GM23338 (cell line): ENCODE measurements around the gene MPRIP. TPM values are rescaled to one million over a fixed set of nuclear protein-coding genes. Genes with fewer than 3 reads are reported as not detected.

Experiments
- ATAC-seq: fragments of 200-7000 bp; cut with Tn5 transposase; 3 replicates; pipeline ENCODE4 v1.9.1; 2020
- DNase-seq: peaks from one replicate; pipeline ENCODE4 v3.0.0-alpha.2; 2015; ENCODE audit warnings: low spot score
- H2AFZ ChIP-seq: fragments of 200-600 bp; sonication (generic); 2 replicates; pipeline ENCODE4 v1.8.0; 2016; ENCODE audit warnings: antibody characterized with exemption, mild to moderate bottlenecking, moderate library complexity
- H3F3A ChIP-seq: fragments of 200-600 bp; sonication (generic); replicated peaks from 2 replicates; pipeline ENCODE4 v1.8.0; 2017; ENCODE audit warnings: antibody characterized with exemption, mixed run types, low read depth
- H3K27ac ChIP-seq: fragments of 200-600 bp; sonication (generic); 2 replicates; pipeline ENCODE4 v1.6.1; 2016; ENCODE audit warnings: low read depth
- H3K27me3 ChIP-seq: fragments of 200-600 bp; sonication (generic); 2 replicates; pipeline ENCODE4 v1.8.0; 2016; ENCODE audit warnings: mild to moderate bottlenecking, mixed run types, moderate library complexity; ENCODE audit not compliant: insufficient read depth
- H3K36me3 ChIP-seq: fragments of 200-600 bp; sonication (generic); 2 replicates; pipeline ENCODE4 v1.8.0; 2016; ENCODE audit warnings: mild to moderate bottlenecking; ENCODE audit not compliant: insufficient read depth
- H3K4me1 ChIP-seq: fragments of 200-600 bp; sonication (generic); 2 replicates; pipeline ENCODE4 v1.8.0; 2016; ENCODE audit warnings: mild to moderate bottlenecking, moderate library complexity; ENCODE audit not compliant: insufficient read depth
- H3K4me2 ChIP-seq: fragments of 200-600 bp; sonication (generic); 2 replicates; pipeline ENCODE4 v1.7.1; 2017; ENCODE audit warnings: mixed run types
- H3K4me3 ChIP-seq: fragments of 200-600 bp; sonication (generic); 2 replicates; pipeline ENCODE4 v1.6.1; 2016; ENCODE audit warnings: mixed run types
- H3K79me2 ChIP-seq: fragments of 200-600 bp; sonication (generic); replicated peaks from 2 replicates; pipeline ENCODE4 v1.8.0; 2017; ENCODE audit warnings: mild to moderate bottlenecking; ENCODE audit not compliant: insufficient read depth
- H3K9me2 ChIP-seq: fragments of 200-600 bp; sonication (generic); 2 replicates; pipeline ENCODE4 v1.8.0; 2017; ENCODE audit not compliant: insufficient read depth
- H4K20me1 ChIP-seq: fragments of 200-600 bp; sonication (generic); replicated peaks from 2 replicates; pipeline ENCODE4 v1.8.0; 2017; ENCODE audit warnings: mild to moderate bottlenecking; ENCODE audit not compliant: insufficient read depth
- H3K27ac Mint-ChIP-seq: 2 replicates; pipeline ENCODE4 v1.8.0; 2020; ENCODE audit warnings: inconsistent platforms, mild to moderate bottlenecking, moderate library complexity, mixed read lengths
- H3K27me3 Mint-ChIP-seq: 3 replicates; pipeline ENCODE4 v1.8.0; 2022; ENCODE audit warnings: low read depth, mild to moderate bottlenecking, moderate library complexity, mixed read lengths, inconsistent platforms; ENCODE audit not compliant: insufficient read depth, poor library complexity
- H3K36me3 Mint-ChIP-seq: 3 replicates; pipeline ENCODE4 v1.8.0; 2021; ENCODE audit warnings: low read depth, mild to moderate bottlenecking, inconsistent platforms, moderate library complexity, mixed read lengths
- H3K4me1 Mint-ChIP-seq: 3 replicates; pipeline ENCODE4 v1.8.0; 2020; ENCODE audit warnings: mild to moderate bottlenecking, inconsistent platforms, mixed read lengths
- H3K4me3 Mint-ChIP-seq: 3 replicates; pipeline ENCODE4 v1.8.0; 2021; ENCODE audit warnings: moderate library complexity, mild to moderate bottlenecking, inconsistent platforms, mixed read lengths
- H3K9me3 Mint-ChIP-seq: 3 replicates; pipeline ENCODE4 v1.8.0; 2020; ENCODE audit warnings: moderate library complexity, mild to moderate bottlenecking, inconsistent platforms, mixed read lengths
- CREB1 ChIP-seq: fragments of 250-450 bp; sonication (Bioruptor Pico); IDR thresholded peaks from 2 replicates; pipeline ENCODE4 v1.5.0; 2020; ENCODE audit warnings: low read depth, mild to moderate bottlenecking, moderate library complexity
- CTCF ChIP-seq, 2 experiments: fragments of 200-600 bp in 1 of 2; sonication (generic) in 1 of 2; conservative IDR thresholded peaks; 2 replicates each; pipeline versions ENCODE4 v1.5.1 to v1.6.1; 2016 to 2017; ENCODE audit warnings: antibody characterized with exemption in 2 of 2, low read depth in 2 of 2, mild to moderate bottlenecking in 2 of 2, moderate library complexity in 1 of 2
- ETS1 ChIP-seq: IDR thresholded peaks from 2 replicates; pipeline ENCODE4 v1.6.1; 2016; ENCODE audit warnings: antibody characterized with exemption
- EZH2 ChIP-seq: fragments of 200-600 bp; sonication (generic); IDR thresholded peaks from one replicate; pipeline ENCODE4 v1.8.0; 2017; ENCODE audit warnings: antibody characterized with exemption, mild to moderate bottlenecking, low read depth; ENCODE audit not compliant: unreplicated experiment
- EZH2phosphoT487 ChIP-seq: fragments of 200-600 bp; sonication (generic); IDR thresholded peaks from one replicate; pipeline ENCODE4 v1.8.1; 2018; ENCODE audit warnings: antibody characterized with exemption; ENCODE audit not compliant: unreplicated experiment
- JUNB ChIP-seq: IDR thresholded peaks from one replicate; pipeline ENCODE4 v1.6.1; 2016; ENCODE audit warnings: antibody characterized with exemption; ENCODE audit not compliant: unreplicated experiment
- NANOG ChIP-seq: IDR thresholded peaks from 2 replicates; pipeline ENCODE4 v1.6.1; 2016; ENCODE audit warnings: antibody characterized with exemption, borderline replicate concordance
- POLR2AphosphoS5 ChIP-seq: IDR thresholded peaks from 2 replicates; pipeline ENCODE4 v1.6.1; 2016; ENCODE audit warnings: antibody characterized with exemption, low read depth
- REST ChIP-seq: IDR thresholded peaks from one replicate; pipeline ENCODE4 v1.6.1; 2018; ENCODE audit warnings: antibody characterized with exemption; ENCODE audit not compliant: unreplicated experiment
- STAT1 ChIP-seq: IDR thresholded peaks from one replicate; pipeline ENCODE4 v1.6.1; 2016; ENCODE audit warnings: antibody characterized with exemption; ENCODE audit not compliant: unreplicated experiment
- ZNF114 ChIP-seq: fragments of 250-450 bp; sonication (Bioruptor Pico); IDR thresholded peaks from 2 replicates; pipeline ENCODE4 v1.5.0; 2020; ENCODE audit warnings: mild to moderate bottlenecking, moderate library complexity
- ZNF331 ChIP-seq: fragments of 250-450 bp; sonication (Bioruptor Pico); IDR thresholded peaks from 2 replicates; pipeline ENCODE4 v1.5.0; 2020; ENCODE audit warnings: low read depth, mild to moderate bottlenecking, moderate library complexity
- ZNF462 ChIP-seq: fragments of 250-450 bp; sonication (Bioruptor Pico); IDR thresholded peaks from 2 replicates; pipeline ENCODE4 v1.5.0; 2020; ENCODE audit warnings: mild to moderate bottlenecking, moderate library complexity
- polyA plus RNA-seq: library from polyadenylated mRNA; unstranded; fragments of >200 nt; fragmentation: Nextera tagmentation; extraction: Ambion mirVana; gene quantifications from 2 replicates; pipeline ENCODE4 v1.2.1, GENCODE V29; 2016
- total RNA-seq: library from RNA; depleted of rRNA; stranded (reverse); fragments of >200 nt; shearing (Covaris generic); gene quantifications from 2 replicates; pipeline ENCODE4 v1.2.3, GENCODE V29; 2014

The MPRIP gene
- total and polyA plus RNA-seq, 2 experiments from 2014 or later: 39.3 to 113 TPM

- Histone ChIP-seq H3K4me2 (no peak within 1 kb of the TSS), H3K27me3 (no peaks in the 10 kb centered on the region), H3F3A (peaks cover 3% of the 10 kb centered on the region; the same call in 1 of the 2 replicates), H3K9me2 (no peaks in the 10 kb centered on the region), H3K79me2 (no peaks in the 10 kb centered on the region), H3K36me3 (no peaks in the 10 kb centered on the region), H3K4me3 (no peak within 1 kb of the TSS), H4K20me1 (no peaks in the 10 kb centered on the region; the same call in 1 of the 2 replicates), H3K4me1 (no peaks in the 10 kb centered on the region), H3K27ac (no peak within 1 kb of the TSS), H2AFZ (peak within 1 kb of the TSS; percentile 38; the same call in 1 of the 2 replicates)
- Mint-ChIP-seq H3K36me3 (no peaks in the 10 kb centered on the region; the same call in 2 of the 3 replicates), H3K4me3 (peak within 1 kb of the TSS; percentile 68), H3K27ac (no peak within 1 kb of the TSS), H3K4me1 (no peaks in the 10 kb centered on the region; the same call in 2 of the 3 replicates), H3K9me3 (no peaks in the 10 kb centered on the region), H3K27me3 (peaks cover 19% of the 10 kb centered on the region)
- TF ChIP-seq CTCF (conservative IDR thresholded peaks at IDR 0.05; ENCODE audit: low read depth in 2 of 2) (no peak), STAT1 (no peak), EZH2 (no peak), CREB1 (CRISPR knock-in tag) (no peak), NANOG (no peak), ZNF331 (no peak), ZNF114 (CRISPR knock-in tag) (no peak), EZH2phosphoT487 (no peak), JUNB (no peak), POLR2AphosphoS5 (no peak), REST (no peak), ZNF462 (CRISPR knock-in tag) (no peak), ETS1 (no peak)
- DNase-seq (no peak), ATAC-seq (peak; percentile 67)
These were observed 164.1 kb downstream of the MPRIP start, which contains the start of gene PLD6 for GRCh38 chr17:17206124-17206912. PLD6 (minus strand) TSS chr17:17206333; CDS start chr17:17206286, 47 bp downstream.
